Bronchial epithelial cell (primary cell): ENCODE measurements around the gene CACNA2D1. TPM values are rescaled to one million over a fixed set of nuclear protein-coding genes. Genes with fewer than 3 reads are reported as not detected.

ENCODE experiments used
- DNase-seq: peaks from one replicate; pipeline ENCODE4 v3.0.0-alpha.2; 2010; ENCODE audit warnings: low read depth
- FAIRE-seq: peaks from 2 replicates; lab custom pipeline; 2011; peaks lifted over from hg19 to GRCh38; lab: Jason Lieb, UNC
- H3K27me3 ChIP-seq: 2 replicates; pipeline ENCODE4 v1.5.1; 2011; ENCODE audit warnings: low read length; ENCODE audit not compliant: control insufficient read depth, insufficient read depth
- H3K36me3 ChIP-seq: 2 replicates; pipeline ENCODE4 v1.5.1; 2011; ENCODE audit warnings: low read length; ENCODE audit not compliant: control insufficient read depth, insufficient read depth
- H3K4me3 ChIP-seq: 2 replicates; pipeline ENCODE4 v1.5.1; 2011; ENCODE audit warnings: mild to moderate bottlenecking, low read depth, low read length, control low read depth
- CTCF ChIP-seq: IDR thresholded peaks from 2 replicates; pipeline ENCODE4 v1.5.1; 2011; ENCODE audit warnings: mild to moderate bottlenecking, moderate library complexity, low read length, control low read depth, inconsistent platforms; ENCODE audit not compliant: insufficient read depth, severe bottlenecking
- total RNA-seq: library from RNA; depleted of rRNA; stranded (reverse); fragments of >200 nt; gene quantifications from 2 replicates; pipeline ENCODE4 v1.2.1, GENCODE V29; 2014

The CACNA2D1 gene
- total RNA-seq, 1 donor from 2014 or later, result 1.1 TPM

- peak; percentile 17 for DNase-seq
- FAIRE-seq, result peak; percentile 52
- no peak for TF ChIP-seq CTCF
Observed at GRCh38 chr7:82384051-82384464, 59.5 kb downstream of the CACNA2D1 start.

GRCh38 chr7:82382276-82382675 lies 61.3 kb downstream of the CACNA2D1 start:
- Histone ChIP-seq H3K36me3 (no peaks in the 10 kb centered on the region), H3K4me3 (no peak overlapping the region), H3K27me3 (no peaks in the 10 kb centered on the region)
- FAIRE-seq (no peak), DNase-seq (peak; percentile 39)
- no peak for TF ChIP-seq CTCF

More at GRCh38 chr7:82384051-82384464, 59.5 kb downstream of the CACNA2D1 start:
- Histone ChIP-seq H3K36me3 (no peaks in the 10 kb centered on the region), H3K27me3 (no peaks in the 10 kb centered on the region), H3K4me3 (no peak overlapping the region)

DNA sequence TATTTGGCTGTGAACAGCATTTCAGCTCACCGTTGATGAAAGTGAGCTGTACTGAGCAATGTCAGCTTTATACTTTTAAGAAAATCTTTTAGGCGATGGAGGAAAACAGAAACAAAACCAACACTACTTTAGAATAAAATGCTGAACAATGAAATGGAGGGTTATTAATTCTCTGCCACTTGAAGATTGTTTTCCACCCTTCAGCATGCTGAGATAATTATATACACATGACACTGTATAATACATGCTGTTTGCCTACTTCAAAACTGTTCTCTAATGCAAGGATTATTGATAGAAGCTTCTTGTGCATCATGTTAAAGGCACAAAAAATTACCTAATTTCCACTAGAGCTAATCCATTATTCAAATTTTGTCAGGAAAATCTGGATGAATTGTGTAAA lies 66.8 kb downstream of the CACNA2D1 start:
- H3K4me3 ChIP-seq, result no peak overlapping the region
- H3K36me3 ChIP-seq, result no peaks in the 10 kb centered on the region
- FAIRE-seq, result no peak
- no peaks in the 10 kb centered on the region for H3K27me3 ChIP-seq
- no peak for DNase-seq
- TF ChIP-seq CTCF, result no peak

DNA sequence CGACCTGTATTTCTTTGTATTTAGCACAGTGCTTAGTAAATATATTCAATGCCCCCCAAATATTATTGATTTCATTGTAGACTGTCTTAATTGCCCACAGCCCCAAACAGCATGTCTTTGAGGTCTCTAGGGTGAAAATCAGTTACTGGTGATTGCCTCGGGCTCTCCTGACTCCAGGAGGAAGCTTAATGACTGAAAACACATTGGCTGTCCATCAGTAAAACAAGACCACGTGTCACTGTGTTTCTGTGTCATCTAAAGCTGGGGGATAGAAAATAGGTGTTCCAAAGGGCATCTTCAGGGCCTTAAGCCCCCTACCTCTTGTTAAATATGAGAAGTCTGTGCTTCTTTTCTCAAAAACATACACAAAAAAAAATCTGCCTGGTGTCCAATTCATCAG lies 67.9 kb downstream of the CACNA2D1 start:
- no peak for FAIRE-seq
- no peak overlapping the region for H3K4me3 ChIP-seq

GRCh38 chr7:82375129-82375528 lies 68.4 kb downstream of the CACNA2D1 start:
- no peak overlapping the region for H3K4me3 ChIP-seq
- DNase-seq, result no peak
- no peaks in the 10 kb centered on the region for H3K27me3 ChIP-seq
- TF ChIP-seq CTCF, result no peak
- H3K36me3 ChIP-seq, result no peaks in the 10 kb centered on the region
- no peak for FAIRE-seq

More for the DNA sequence above, 67.9 kb downstream of the CACNA2D1 start:
- H3K27me3 ChIP-seq, result no peaks in the 10 kb centered on the region
- TF ChIP-seq CTCF, result no peak
- no peak for DNase-seq
- no peaks in the 10 kb centered on the region for H3K36me3 ChIP-seq

- TF ChIP-seq CTCF, result no peak
- Histone ChIP-seq H3K4me3 (no peak overlapping the region), H3K27me3 (no peaks in the 10 kb centered on the region), H3K36me3 (no peaks in the 10 kb centered on the region)
- no peak for FAIRE-seq
- DNase-seq, result no peak
Observed at GRCh38 chr7:82373926-82374635, 69.5 kb downstream of the CACNA2D1 start.
